GM12878 (cell line): Measurements from ENCODE around the gene TRAF2. TPM values are rescaled to one million over a fixed set of nuclear protein-coding genes. Genes with fewer than 3 reads are reported as not detected.

Source experiments
- ATAC-seq: fragments of 200-7000 bp; cut with Tn5 transposase; 3 replicates; pipeline ENCODE4 v1.9.1; 2020; ENCODE audit warnings: mild to moderate bottlenecking, moderate library complexity
- BruUV-seq: library from RNA; stranded (reverse); fragments of 400-500 nt; replicated peaks from 2 replicates; lab custom pipeline; 2021; lab: Mats Ljungman, UMichigan
- CTCF ChIA-PET: fragments of 300-600 bp; sonication (Branson Sonifier 250); formaldehyde crosslinking; extraction: SDS; loops from one replicate; lab custom pipeline; 2021; ENCODE audit warnings: inconsistent platforms; lab: Yijun Ruan, JAX
- POLR2A ChIA-PET: fragments of 350-600 bp; formaldehyde crosslinking; extraction: SDS; loops from one replicate; lab custom pipeline; 2021; ENCODE audit warnings: inconsistent platforms; lab: Charles Lee
- RAD21 ChIA-PET: fragments of 300-600 bp; sonication (Branson Sonifier 250); formaldehyde crosslinking; loops from one replicate; lab custom pipeline; 2023; ENCODE audit warnings: antibody characterized with exemption; ENCODE audit not compliant: unreplicated experiment; lab: Charles Lee
- SMC1A ChIA-PET: fragments of 300-600 bp; sonication (Branson Sonifier 250); formaldehyde crosslinking; loops from one replicate; lab custom pipeline; 2023; ENCODE audit not compliant: unreplicated experiment, uncharacterized antibody; lab: Charles Lee
- DNase-seq: peaks from one replicate; pipeline ENCODE4 v3.0.0-alpha.2; 2011; ENCODE audit warnings: low read depth, low spot score
- FAIRE-seq: peaks from 3 replicates; lab custom pipeline; 2011; peaks lifted over from hg19 to GRCh38; lab: Jason Lieb, UNC
- H2AFZ ChIP-seq: 2 replicates; pipeline ENCODE4 v1.6.0; 2011; ENCODE audit warnings: low read depth, low read length, control low read depth; ENCODE audit not compliant: control insufficient read depth
- H3K27ac ChIP-seq: 2 replicates; pipeline ENCODE4 v1.5.1; 2011; ENCODE audit warnings: control low read depth; ENCODE audit not compliant: control insufficient read depth, insufficient read depth
- H3K27me3 ChIP-seq, 2 experiments: replicated peaks in 1 of 2; 2 replicates each; pipeline versions ENCODE4 v1.6.0 to v1.6.1; 2011; ENCODE audit warnings: low read length in 1 of 2; ENCODE audit not compliant: control insufficient read depth in 2 of 2, insufficient read depth in 2 of 2
- H3K36me3 ChIP-seq, 2 experiments: 2 replicates each; pipeline ENCODE4 v1.5.1; 2011; ENCODE audit warnings: low read length in 1 of 2; ENCODE audit not compliant: control insufficient read depth in 2 of 2, insufficient read depth in 2 of 2
- H3K4me1 ChIP-seq: 2 replicates; pipeline ENCODE4 v1.6.1; 2011; ENCODE audit warnings: mild to moderate bottlenecking, low read length, moderate library complexity, mixed read lengths; ENCODE audit not compliant: control insufficient read depth, insufficient read depth
- H3K4me2 ChIP-seq: 2 replicates; pipeline ENCODE4 v1.6.0; 2011; ENCODE audit warnings: control low read depth; ENCODE audit not compliant: control insufficient read depth, insufficient read depth
- H3K4me3 ChIP-seq: fragments of 200-600 bp; sonication (generic); 2 replicates; pipeline ENCODE4 v1.5.1; 2016
- H3K79me2 ChIP-seq: 2 replicates; pipeline ENCODE4 v1.6.0; 2011; ENCODE audit warnings: low read length; ENCODE audit not compliant: control insufficient read depth, insufficient read depth
- H3K9ac ChIP-seq: 2 replicates; pipeline ENCODE4 v1.8.0; 2011; ENCODE audit warnings: low read length, control low read depth, mixed read lengths; ENCODE audit not compliant: control insufficient read depth, insufficient read depth
- H3K9me3 ChIP-seq: replicated peaks from 3 replicates; pipeline ENCODE4 v1.5.1; 2011; ENCODE audit warnings: mild to moderate bottlenecking, low read length; ENCODE audit not compliant: control insufficient read depth, insufficient read depth
- H4K20me1 ChIP-seq: 2 replicates; pipeline ENCODE4 v1.6.0; 2011; ENCODE audit not compliant: control insufficient read depth, insufficient read depth
- CBX3 ChIP-seq: fragments of 200-600 bp; sonication (generic); IDR thresholded peaks from 2 replicates; pipeline ENCODE4 v1.6.1; 2016; ENCODE audit warnings: low read depth, borderline replicate concordance
- MYB ChIP-seq: fragments of 150-350 bp; IDR thresholded peaks from 2 replicates; pipeline ENCODE4 v1.6.1; 2014; ENCODE audit warnings: mild to moderate bottlenecking, low read depth, low read length, borderline replicate concordance
- SKIL ChIP-seq: fragments of 450-650 bp; IDR thresholded peaks from 2 replicates; pipeline ENCODE4 v1.6.1; 2017; ENCODE audit warnings: mild to moderate bottlenecking, low read depth, inconsistent platforms; ENCODE audit not compliant: poor library complexity, severe bottlenecking
- WGBS: methylation state at CpG from one replicate; pipeline ENCODE4 v1.1.6; 2016; ENCODE audit warnings: low lambda C conversion rate; ENCODE audit not compliant: insufficient replicate concordance, insufficient coverage; ENCODE audit errors: missing lambda C conversion rate; 5-methylcytosine and 5-hydroxymethylcytosine counted together
- in situ Hi-C: fragments of 300-500 bp; cut with MboI; formaldehyde crosslinking; loops from 9 replicates; pipeline ENCODE4 v1.14.3; 2018; ENCODE audit warnings: mixed read lengths
- intact Hi-C: fragments of 100-400 bp; cut with micrococcal nuclease; formaldehyde crosslinking; loops from one replicate; pipeline ENCODE4 v1.14.2; 2022; ENCODE audit not compliant: unreplicated experiment
- polyA plus RNA-seq, 11 experiments: library from polyadenylated mRNA; depleted of rRNA in 4 of 11; unstranded in 6 of 11; stranded (reverse) in 5 of 11; fragments of >200 nt; fragmentation: Nextera tagmentation in 4 of 11; fragmentation: Illumina TruSeq in 1 of 11; extraction: Ambion mirVana in 4 of 11; extraction: Trizol in 1 of 11; gene quantifications; 1 replicate in 1 of 11; 2 replicates in 10 of 11; pipeline versions ENCODE4 v1.2.1 to v1.2.3, GENCODE V29; 2011 to 2016; ENCODE audit warnings: inconsistent platforms in 2 of 11, missing spikeins in 2 of 11, low read depth in 1 of 11
- total RNA-seq, 4 experiments: library from RNA; depleted of rRNA in 3 of 4; stranded (reverse); fragments of >200 nt in 3 of 4; fragmentation: Illumina TruSeq in 1 of 4; extraction: Trizol in 1 of 4; gene quantifications; 2 replicates each; pipeline versions ENCODE4 v1.2.1 to v1.2.3, GENCODE V29; 2013 to 2021

The TRAF2 gene
- total and polyA plus RNA-seq, 10 of the 15 experiments (the other 5 are each of a cell fraction or from before 2014, with no cell fraction given): 0.34 to 39.5 (median 18.7) TPM

GRCh38 chr9:136960938-136961275 is 74.6 kb downstream of the TRAF2 start:
- Histone ChIP-seq H3K4me1 (peaks cover 4% of the 10 kb centered on the region), H2AFZ (no peak overlapping the region)

More at GRCh38 chr9:136960938-136961275, 74.6 kb downstream of the TRAF2 start:
- in situ Hi-C loops: no loop called here
- H3K36me3 ChIP-seq: no peaks in the 10 kb centered on the region
- no peaks in the 10 kb centered on the region for H3K9me3 ChIP-seq
- no peak for ATAC-seq
- no peaks in the 10 kb centered on the region; the same call in 1 of the 2 replicates for H4K20me1 ChIP-seq
- H3K9ac ChIP-seq: no peak overlapping the region
- ChIA-PET POLR2A (no interaction called here), CTCF (interaction anchor here (1.3 kb wide), 1 partner anchor 13 kb away, joined by 5 read pairs; no protein-coding TSS in a partner anchor)
- DNase-seq: no peak
- no peaks in the 10 kb centered on the region for H3K79me2 ChIP-seq
- H3K4me3 ChIP-seq: no peak overlapping the region
- no peak overlapping the region for H3K27ac ChIP-seq
- TF ChIP-seq CBX3 (no peak), MYB (no peak), SKIL (no peak)
- TF ChIP-seq, all 136 proteins: peak for 0
- no TSS peak for BruUV-seq
- 51% methylated on average over 15 of the region's 15 CpGs for WGBS
- Histone ChIP-seq H3K4me2 (no peak overlapping the region), H3K27me3 (no peaks in the 10 kb centered on the region)
- intact Hi-C loops: no loop called here
- no peak for FAIRE-seq
- ChIA-PET RAD21 (interaction anchor here (1.3 kb wide), 1 partner anchor 13 kb away, joined by 3 read pairs; no protein-coding TSS in a partner anchor), SMC1A (no interaction called here)
